Smooth muscle cell (in vitro differentiated cells): Measurements from ENCODE around the gene PHF2. TPM values are rescaled to one million over a fixed set of nuclear protein-coding genes. Genes with fewer than 3 reads are reported as not detected.
A peak's percentile ranks its signal among the peaks of the same experiment; 100 is the strongest.

Source experiments
- DNase-seq: peaks from one replicate; lab custom pipeline; 2025; ENCODE audit not compliant: unreplicated experiment; lab: John Stamatoyannopoulos, UW
- H2AFZ ChIP-seq: fragments of 200-600 bp; sonication (generic); 2 replicates; pipeline ENCODE4 v1.6.0; 2016; ENCODE audit warnings: antibody characterized with exemption, low read depth, mild to moderate bottlenecking
- H3F3A ChIP-seq: fragments of 200-600 bp; sonication (generic); 2 replicates; pipeline ENCODE4 v1.6.0; 2017; ENCODE audit warnings: antibody characterized with exemption, low read depth
- H3K27ac ChIP-seq: fragments of 200-600 bp; sonication (generic); 2 replicates; pipeline ENCODE4 v1.5.1; 2016; ENCODE audit warnings: low read depth, mild to moderate bottlenecking
- H3K27me3 ChIP-seq: fragments of 200-600 bp; sonication (generic); 2 replicates; pipeline ENCODE4 v1.6.1; 2016; ENCODE audit warnings: low read depth, mild to moderate bottlenecking
- H3K36me3 ChIP-seq: fragments of 200-600 bp; sonication (generic); 2 replicates; pipeline ENCODE4 v1.5.1; 2016; ENCODE audit warnings: low read depth
- H3K4me1 ChIP-seq: fragments of 200-600 bp; sonication (generic); 2 replicates; pipeline ENCODE4 v1.5.1; 2016; ENCODE audit warnings: low read depth
- H3K4me2 ChIP-seq: fragments of 200-600 bp; sonication (generic); 2 replicates; pipeline ENCODE4 v1.6.0; 2016; ENCODE audit warnings: mild to moderate bottlenecking
- H3K4me3 ChIP-seq: fragments of 200-600 bp; sonication (generic); 2 replicates; pipeline ENCODE4 v1.5.1; 2016; ENCODE audit warnings: mild to moderate bottlenecking
- H3K79me2 ChIP-seq: fragments of 200-600 bp; sonication (generic); 2 replicates; pipeline ENCODE4 v1.6.0; 2016; ENCODE audit warnings: low read depth, mild to moderate bottlenecking
- H3K9ac ChIP-seq: fragments of 200-600 bp; sonication (generic); 2 replicates; pipeline ENCODE4 v1.6.0; 2016; ENCODE audit warnings: low read depth
- H3K9me3 ChIP-seq: fragments of 200-600 bp; sonication (generic); replicated peaks from 2 replicates; pipeline ENCODE4 v1.5.1; 2016; ENCODE audit warnings: low read depth
- H4K20me1 ChIP-seq: fragments of 200-600 bp; sonication (generic); 2 replicates; pipeline ENCODE4 v1.6.0; 2016; ENCODE audit warnings: low read depth
- WGBS: methylation state at CpG from one replicate; pipeline ENCODE4 v1.1.7; 2016; ENCODE audit warnings: low lambda C conversion rate; 5-methylcytosine and 5-hydroxymethylcytosine counted together
- polyA plus RNA-seq: library from polyadenylated mRNA; unstranded; fragments of >200 nt; fragmentation: Nextera tagmentation; extraction: Ambion mirVana; gene quantifications from 2 replicates; pipeline ENCODE4 v1.2.1, GENCODE V29; 2016
- total RNA-seq: library from RNA; depleted of rRNA; stranded (reverse); fragments of >200 nt; gene quantifications from 2 replicates; pipeline ENCODE4 v1.2.3, GENCODE V29; 2014
- TF ChIP-seq, protein P1 (sequence below): fragments of 200-600 bp; sonication (generic); IDR thresholded peaks from 2 replicates; pipeline ENCODE4 v1.5.1; 2017; ENCODE audit warnings: borderline replicate concordance, mild to moderate bottlenecking, antibody characterized with exemption; ENCODE audit not compliant: insufficient read depth, poor library complexity, severe bottlenecking

PHF2 gene
- total and polyA plus RNA-seq, 2 experiments from 2014 or later = 11.1 to 18.3 TPM

DNA sequence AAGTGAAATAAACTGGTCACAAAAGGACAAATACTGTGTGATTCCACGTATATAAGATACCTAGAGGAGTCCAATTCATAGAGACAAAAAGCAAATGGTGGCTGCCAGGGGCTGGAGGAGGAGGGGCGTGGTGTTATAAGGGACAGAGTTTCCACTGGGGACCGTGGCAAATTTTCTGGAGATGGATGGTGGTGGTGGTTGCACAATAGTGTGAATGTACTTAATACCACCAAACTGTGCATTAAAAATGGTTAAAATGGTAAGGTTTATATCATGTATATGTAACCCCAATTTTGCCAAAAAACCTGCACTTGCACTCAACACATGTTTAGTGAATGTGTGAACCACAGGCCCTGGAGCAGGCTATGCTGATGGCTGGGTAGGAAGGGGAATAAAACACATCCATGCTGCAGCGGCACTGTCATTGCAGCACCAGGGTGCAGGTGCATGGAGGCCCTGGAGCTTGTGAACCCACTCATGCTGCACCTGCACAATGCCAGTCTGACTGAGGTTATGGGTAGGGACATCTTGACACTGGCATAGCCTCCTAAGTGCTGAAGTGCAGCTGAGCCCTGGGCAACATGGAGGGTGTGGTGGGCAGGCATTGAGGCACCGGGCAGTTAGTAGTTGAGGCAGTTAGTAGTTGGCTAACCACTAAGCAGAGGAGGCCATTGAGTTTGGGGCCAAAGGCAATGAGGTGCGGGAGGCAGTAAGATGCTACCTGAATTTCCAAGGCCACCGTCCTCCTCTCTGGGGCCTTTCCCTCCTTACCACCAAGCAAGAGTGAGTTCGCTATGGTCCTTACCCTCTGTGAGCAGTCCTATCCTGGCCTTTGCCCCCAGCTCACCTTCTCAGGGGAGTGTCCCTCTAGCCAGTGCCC, 3.5 kb upstream of the PHF2 start:
- H3K9ac ChIP-seq = no peak overlapping the region
- no peak overlapping the region for H3K4me2 ChIP-seq
- WGBS = 94% methylated on average over 8 of the region's 8 CpGs
- peaks cover 13% of the 10 kb centered on the region for H3K4me1 ChIP-seq
- H4K20me1 ChIP-seq = peaks cover 5% of the 10 kb centered on the region
- no peak for DNase-seq
- no peaks in the 10 kb centered on the region for H3K36me3 ChIP-seq
- H3K79me2 ChIP-seq = peaks cover 22% of the 10 kb centered on the region
- H3K27ac ChIP-seq = no peak overlapping the region
- no peaks in the 10 kb centered on the region for H3K27me3 ChIP-seq
- H3K9me3 ChIP-seq = no peaks in the 10 kb centered on the region
- TF ChIP-seq, protein P1, sequence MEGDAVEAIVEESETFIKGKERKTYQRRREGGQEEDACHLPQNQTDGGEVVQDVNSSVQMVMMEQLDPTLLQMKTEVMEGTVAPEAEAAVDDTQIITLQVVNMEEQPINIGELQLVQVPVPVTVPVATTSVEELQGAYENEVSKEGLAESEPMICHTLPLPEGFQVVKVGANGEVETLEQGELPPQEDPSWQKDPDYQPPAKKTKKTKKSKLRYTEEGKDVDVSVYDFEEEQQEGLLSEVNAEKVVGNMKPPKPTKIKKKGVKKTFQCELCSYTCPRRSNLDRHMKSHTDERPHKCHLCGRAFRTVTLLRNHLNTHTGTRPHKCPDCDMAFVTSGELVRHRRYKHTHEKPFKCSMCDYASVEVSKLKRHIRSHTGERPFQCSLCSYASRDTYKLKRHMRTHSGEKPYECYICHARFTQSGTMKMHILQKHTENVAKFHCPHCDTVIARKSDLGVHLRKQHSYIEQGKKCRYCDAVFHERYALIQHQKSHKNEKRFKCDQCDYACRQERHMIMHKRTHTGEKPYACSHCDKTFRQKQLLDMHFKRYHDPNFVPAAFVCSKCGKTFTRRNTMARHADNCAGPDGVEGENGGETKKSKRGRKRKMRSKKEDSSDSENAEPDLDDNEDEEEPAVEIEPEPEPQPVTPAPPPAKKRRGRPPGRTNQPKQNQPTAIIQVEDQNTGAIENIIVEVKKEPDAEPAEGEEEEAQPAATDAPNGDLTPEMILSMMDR = no peak
- no peak overlapping the region for H3K4me3 ChIP-seq
- no peaks in the 10 kb centered on the region for H3F3A ChIP-seq
- H2AFZ ChIP-seq = no peak overlapping the region

DNA sequence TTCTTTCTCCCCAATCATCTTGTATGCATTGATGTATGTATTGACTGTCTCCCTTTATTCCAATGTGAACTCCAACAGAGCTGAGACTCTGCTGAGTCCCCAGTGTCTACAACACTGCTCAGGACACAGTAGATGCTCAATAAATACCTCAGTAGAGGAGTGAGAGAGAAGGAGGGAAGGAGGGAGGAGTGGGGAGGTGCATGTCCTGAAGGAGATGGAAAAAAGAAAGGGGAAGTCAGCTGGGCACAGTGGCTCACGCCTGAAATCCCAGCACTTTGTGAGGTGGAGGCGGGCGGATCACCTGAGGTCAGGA, 2.9 kb upstream of the PHF2 start:
- H2AFZ ChIP-seq = no peak overlapping the region
- 96% methylated on average over 3 of the region's 3 CpGs for WGBS
- no peak overlapping the region for H3K4me2 ChIP-seq
- no peaks in the 10 kb centered on the region for H3K9me3 ChIP-seq
- DNase-seq = no peak
- TF ChIP-seq, protein P1 = no peak
- no peak overlapping the region for H3K27ac ChIP-seq
- no peak overlapping the region for H3K4me3 ChIP-seq
- peaks cover 28% of the 10 kb centered on the region for H3K79me2 ChIP-seq
- peaks cover 11% of the 10 kb centered on the region for H4K20me1 ChIP-seq
- no peaks in the 10 kb centered on the region for H3F3A ChIP-seq
- H3K27me3 ChIP-seq = no peaks in the 10 kb centered on the region
- peaks cover 19% of the 10 kb centered on the region for H3K4me1 ChIP-seq
- H3K36me3 ChIP-seq = no peaks in the 10 kb centered on the region
- H3K9ac ChIP-seq = no peak overlapping the region

DNA sequence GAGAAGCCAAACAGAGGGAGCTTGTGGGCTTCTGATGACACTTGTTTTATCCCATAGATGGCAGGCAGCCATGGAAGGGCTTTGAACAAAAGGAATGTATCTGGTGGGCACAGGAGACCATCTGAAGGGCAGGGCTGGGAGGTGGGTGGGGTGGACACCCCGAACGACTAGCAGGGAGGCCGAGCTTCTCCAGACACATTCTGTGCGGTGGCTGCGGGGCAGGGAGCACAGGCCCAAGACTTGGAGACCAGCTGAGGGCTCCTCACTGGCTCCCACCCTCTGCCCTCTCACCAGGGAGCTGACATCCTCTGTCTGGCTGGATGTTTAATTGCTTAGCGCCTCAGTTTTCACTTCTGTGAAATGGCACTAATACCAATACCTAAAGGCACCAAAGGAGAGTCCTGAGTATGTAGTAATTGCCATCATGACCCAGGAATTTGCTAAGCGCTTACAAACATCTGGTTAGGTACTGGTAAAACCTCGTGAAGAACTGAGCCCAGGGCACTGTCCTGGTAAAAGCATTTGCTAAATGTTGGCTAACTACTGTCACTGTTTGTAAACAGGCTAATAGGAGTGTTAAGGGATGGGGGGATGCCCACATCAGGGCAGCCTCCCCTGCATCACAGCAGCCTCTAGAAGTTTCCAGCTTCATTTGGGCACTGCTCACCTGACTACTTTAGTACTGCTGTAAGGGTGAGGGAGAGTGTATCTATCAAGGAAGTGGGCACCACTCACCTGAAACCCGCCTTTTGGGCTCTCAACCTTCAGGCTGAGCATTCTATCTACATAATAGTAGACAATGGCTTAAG, 2.1 kb upstream of the PHF2 start:
- no peaks in the 10 kb centered on the region for H3K36me3 ChIP-seq
- no peak overlapping the region for H3K9ac ChIP-seq
- H3K27me3 ChIP-seq = no peaks in the 10 kb centered on the region
- H4K20me1 ChIP-seq = peaks cover 20% of the 10 kb centered on the region
- no peak overlapping the region for H2AFZ ChIP-seq
- peak overlapping the region; percentile 95 for H3K4me3 ChIP-seq
- H3F3A ChIP-seq = no peaks in the 10 kb centered on the region
- peaks cover 36% of the 10 kb centered on the region for H3K79me2 ChIP-seq
- H3K9me3 ChIP-seq = no peaks in the 10 kb centered on the region
- 93% methylated on average over 9 of the region's 9 CpGs for WGBS
- TF ChIP-seq, protein P1 = no peak
- no peak overlapping the region for H3K27ac ChIP-seq
- H3K4me2 ChIP-seq = no peak overlapping the region
- peaks cover 20% of the 10 kb centered on the region for H3K4me1 ChIP-seq
- no peak for DNase-seq
